ENCODE measurements around the gene RAD52. TPM values are rescaled to one million over a fixed set of nuclear protein-coding genes. Genes with fewer than 3 reads are reported as not detected.

Gene RAD52
- total and polyA plus RNA-seq, 4 donors, result 3.7 to 14.2 (median 6.7) TPM

DNA sequence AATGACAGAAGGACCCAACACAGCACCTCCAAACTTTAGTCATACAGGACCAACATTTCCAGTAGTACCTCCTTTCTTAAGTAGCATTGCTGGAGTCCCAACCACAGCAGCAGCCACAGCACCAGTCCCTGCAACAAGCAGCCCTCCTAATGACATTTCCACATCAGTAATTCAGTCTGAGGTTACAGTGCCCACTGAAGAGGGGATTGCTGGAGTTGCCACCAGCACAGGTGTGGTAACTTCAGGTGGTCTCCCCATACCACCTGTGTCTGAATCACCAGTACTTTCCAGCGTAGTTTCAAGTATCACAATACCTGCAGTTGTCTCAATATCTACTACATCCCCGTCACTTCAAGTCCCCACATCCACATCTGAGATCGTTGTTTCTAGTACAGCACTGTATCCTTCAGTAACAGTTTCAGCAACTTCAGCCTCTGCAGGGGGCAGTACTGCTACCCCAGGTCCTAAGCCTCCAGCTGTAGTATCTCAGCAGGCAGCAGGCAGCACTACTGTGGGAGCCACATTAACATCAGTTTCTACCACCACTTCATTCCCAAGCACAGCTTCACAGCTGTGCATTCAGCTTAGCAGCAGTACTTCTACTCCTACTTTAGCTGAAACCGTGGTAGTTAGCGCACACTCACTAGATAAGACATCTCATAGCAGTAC, 64.6 kb downstream of the RAD52 start:
- TF ChIP-seq TAF1 (conservative IDR thresholded peaks at IDR 0.05) (no peak), HNF4A (conservative IDR thresholded peaks at IDR 0.05) (no peak), YY1 (IDR thresholded peaks at IDR 0.05) (no peak), NR2F2 (IDR thresholded peaks at IDR 0.05) (no peak), EGR1 (IDR thresholded peaks at IDR 0.05; ENCODE audit: low read depth in 2 of 2) (no peak), FOXA2 (IDR thresholded peaks at IDR 0.05) (no peak)
- TF ChIP-seq, protein P1, sequence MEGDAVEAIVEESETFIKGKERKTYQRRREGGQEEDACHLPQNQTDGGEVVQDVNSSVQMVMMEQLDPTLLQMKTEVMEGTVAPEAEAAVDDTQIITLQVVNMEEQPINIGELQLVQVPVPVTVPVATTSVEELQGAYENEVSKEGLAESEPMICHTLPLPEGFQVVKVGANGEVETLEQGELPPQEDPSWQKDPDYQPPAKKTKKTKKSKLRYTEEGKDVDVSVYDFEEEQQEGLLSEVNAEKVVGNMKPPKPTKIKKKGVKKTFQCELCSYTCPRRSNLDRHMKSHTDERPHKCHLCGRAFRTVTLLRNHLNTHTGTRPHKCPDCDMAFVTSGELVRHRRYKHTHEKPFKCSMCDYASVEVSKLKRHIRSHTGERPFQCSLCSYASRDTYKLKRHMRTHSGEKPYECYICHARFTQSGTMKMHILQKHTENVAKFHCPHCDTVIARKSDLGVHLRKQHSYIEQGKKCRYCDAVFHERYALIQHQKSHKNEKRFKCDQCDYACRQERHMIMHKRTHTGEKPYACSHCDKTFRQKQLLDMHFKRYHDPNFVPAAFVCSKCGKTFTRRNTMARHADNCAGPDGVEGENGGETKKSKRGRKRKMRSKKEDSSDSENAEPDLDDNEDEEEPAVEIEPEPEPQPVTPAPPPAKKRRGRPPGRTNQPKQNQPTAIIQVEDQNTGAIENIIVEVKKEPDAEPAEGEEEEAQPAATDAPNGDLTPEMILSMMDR (IDR thresholded peaks at IDR 0.05; ENCODE audit: low read depth, low read length, missing input control), result no peak
- no peak for DNase-seq (ENCODE audit: low spot score)
- 97% methylated on average over 5 of the region's 5 CpGs for WGBS

DNA sequence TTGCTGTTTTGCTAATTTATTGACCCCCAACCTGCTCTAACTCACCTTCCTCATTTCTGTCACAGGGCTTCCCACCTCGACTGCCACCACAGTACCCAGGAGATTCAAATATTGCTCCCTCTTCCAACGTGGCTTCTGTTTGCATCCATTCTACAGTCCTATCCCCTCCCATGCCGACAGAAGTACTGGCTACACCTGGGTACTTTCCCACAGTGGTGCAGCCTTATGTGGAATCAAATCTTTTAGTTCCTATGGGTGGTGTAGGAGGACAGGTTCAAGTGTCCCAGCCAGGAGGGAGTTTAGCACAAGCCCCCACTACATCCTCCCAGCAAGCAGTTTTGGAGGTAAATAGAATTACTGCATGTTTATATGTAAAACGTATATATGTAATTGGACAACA, 68.8 kb downstream of the RAD52 start:
- Histone ChIP-seq H3K4me3 (ENCODE audit: low read depth in 1 of 3, low read length in 3 of 3) (no peak overlapping the region), H3K36me3 (ENCODE audit: control insufficient read depth in 4 of 4, insufficient read depth in 3 of 4, low read depth in 1 of 4, low read length in 3 of 4) (peaks cover 22 to 72% (median 65%) of the 10 kb centered on the region in 4 donors), H3K27ac (ENCODE audit: low read depth in 1 of 2, low read length in 2 of 2) (no peak overlapping the region), H3K9ac (ENCODE audit: low read depth in 1 of 2, low read length in 2 of 2) (no peak overlapping the region), H3K4me1 (ENCODE audit: control insufficient read depth in 4 of 4, insufficient read depth in 4 of 4, low read length in 3 of 4) (no peaks in the 10 kb centered on the region), H3K27me3 (ENCODE audit: control insufficient read depth in 4 of 4, insufficient read depth in 4 of 4, low read length in 3 of 4) (no peaks in the 10 kb centered on the region), H3K9me3 (ENCODE audit: control insufficient read depth in 4 of 4, low read length in 3 of 4) (no peaks in the 10 kb centered on the region)
- 85% methylated on average over 4 of the region's 4 CpGs for WGBS
- no peak for DNase-seq (ENCODE audit: low spot score)
- TF ChIP-seq HNF4A (conservative IDR thresholded peaks at IDR 0.05) (no peak), SP1 (IDR thresholded peaks at IDR 0.05) (no peak), TAF1 (conservative IDR thresholded peaks at IDR 0.05) (no peak), RXRA (IDR thresholded peaks at IDR 0.05) (no peak), NR2F2 (IDR thresholded peaks at IDR 0.05) (no peak), RAD21 (IDR thresholded peaks at IDR 0.05) (no peak), JUND (IDR thresholded peaks at IDR 0.05) (no peak), FOXA1 (IDR thresholded peaks at IDR 0.05) (no peak), HNF4G (IDR thresholded peaks at IDR 0.05) (no peak), FOXA2 (IDR thresholded peaks at IDR 0.05) (no peak), YY1 (IDR thresholded peaks at IDR 0.05) (no peak), EGR1 (IDR thresholded peaks at IDR 0.05; ENCODE audit: low read depth in 2 of 2) (no peak), GABPA (IDR thresholded peaks at IDR 0.05 in 1 of 2, conservative IDR thresholded peaks at IDR 0.05 in 1 of 2) (no peak)
- TF ChIP-seq, protein P2, sequence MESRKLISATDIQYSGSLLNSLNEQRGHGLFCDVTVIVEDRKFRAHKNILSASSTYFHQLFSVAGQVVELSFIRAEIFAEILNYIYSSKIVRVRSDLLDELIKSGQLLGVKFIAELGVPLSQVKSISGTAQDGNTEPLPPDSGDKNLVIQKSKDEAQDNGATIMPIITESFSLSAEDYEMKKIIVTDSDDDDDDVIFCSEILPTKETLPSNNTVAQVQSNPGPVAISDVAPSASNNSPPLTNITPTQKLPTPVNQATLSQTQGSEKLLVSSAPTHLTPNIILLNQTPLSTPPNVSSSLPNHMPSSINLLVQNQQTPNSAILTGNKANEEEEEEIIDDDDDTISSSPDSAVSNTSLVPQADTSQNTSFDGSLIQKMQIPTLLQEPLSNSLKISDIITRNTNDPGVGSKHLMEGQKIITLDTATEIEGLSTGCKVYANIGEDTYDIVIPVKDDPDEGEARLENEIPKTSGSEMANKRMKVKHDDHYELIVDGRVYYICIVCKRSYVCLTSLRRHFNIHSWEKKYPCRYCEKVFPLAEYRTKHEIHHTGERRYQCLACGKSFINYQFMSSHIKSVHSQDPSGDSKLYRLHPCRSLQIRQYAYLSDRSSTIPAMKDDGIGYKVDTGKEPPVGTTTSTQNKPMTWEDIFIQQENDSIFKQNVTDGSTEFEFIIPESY (IDR thresholded peaks at IDR 0.05), result no peak
- TF ChIP-seq, protein P1 (IDR thresholded peaks at IDR 0.05; ENCODE audit: low read depth, low read length, missing input control), result no peak
- TF ChIP-seq, protein P3, sequence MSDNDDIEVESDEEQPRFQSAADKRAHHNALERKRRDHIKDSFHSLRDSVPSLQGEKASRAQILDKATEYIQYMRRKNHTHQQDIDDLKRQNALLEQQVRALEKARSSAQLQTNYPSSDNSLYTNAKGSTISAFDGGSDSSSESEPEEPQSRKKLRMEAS (IDR thresholded peaks at IDR 0.05), result no peak
- TF ChIP-seq, protein P4, sequence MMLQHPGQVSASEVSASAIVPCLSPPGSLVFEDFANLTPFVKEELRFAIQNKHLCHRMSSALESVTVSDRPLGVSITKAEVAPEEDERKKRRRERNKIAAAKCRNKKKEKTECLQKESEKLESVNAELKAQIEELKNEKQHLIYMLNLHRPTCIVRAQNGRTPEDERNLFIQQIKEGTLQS (IDR thresholded peaks at IDR 0.05), result no peak
- TF ChIP-seq, protein P5, sequence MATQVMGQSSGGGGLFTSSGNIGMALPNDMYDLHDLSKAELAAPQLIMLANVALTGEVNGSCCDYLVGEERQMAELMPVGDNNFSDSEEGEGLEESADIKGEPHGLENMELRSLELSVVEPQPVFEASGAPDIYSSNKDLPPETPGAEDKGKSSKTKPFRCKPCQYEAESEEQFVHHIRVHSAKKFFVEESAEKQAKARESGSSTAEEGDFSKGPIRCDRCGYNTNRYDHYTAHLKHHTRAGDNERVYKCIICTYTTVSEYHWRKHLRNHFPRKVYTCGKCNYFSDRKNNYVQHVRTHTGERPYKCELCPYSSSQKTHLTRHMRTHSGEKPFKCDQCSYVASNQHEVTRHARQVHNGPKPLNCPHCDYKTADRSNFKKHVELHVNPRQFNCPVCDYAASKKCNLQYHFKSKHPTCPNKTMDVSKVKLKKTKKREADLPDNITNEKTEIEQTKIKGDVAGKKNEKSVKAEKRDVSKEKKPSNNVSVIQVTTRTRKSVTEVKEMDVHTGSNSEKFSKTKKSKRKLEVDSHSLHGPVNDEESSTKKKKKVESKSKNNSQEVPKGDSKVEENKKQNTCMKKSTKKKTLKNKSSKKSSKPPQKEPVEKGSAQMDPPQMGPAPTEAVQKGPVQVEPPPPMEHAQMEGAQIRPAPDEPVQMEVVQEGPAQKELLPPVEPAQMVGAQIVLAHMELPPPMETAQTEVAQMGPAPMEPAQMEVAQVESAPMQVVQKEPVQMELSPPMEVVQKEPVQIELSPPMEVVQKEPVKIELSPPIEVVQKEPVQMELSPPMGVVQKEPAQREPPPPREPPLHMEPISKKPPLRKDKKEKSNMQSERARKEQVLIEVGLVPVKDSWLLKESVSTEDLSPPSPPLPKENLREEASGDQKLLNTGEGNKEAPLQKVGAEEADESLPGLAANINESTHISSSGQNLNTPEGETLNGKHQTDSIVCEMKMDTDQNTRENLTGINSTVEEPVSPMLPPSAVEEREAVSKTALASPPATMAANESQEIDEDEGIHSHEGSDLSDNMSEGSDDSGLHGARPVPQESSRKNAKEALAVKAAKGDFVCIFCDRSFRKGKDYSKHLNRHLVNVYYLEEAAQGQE (IDR thresholded peaks at IDR 0.05), result no peak

More for the DNA sequence above, 64.6 kb downstream of the RAD52 start:
- Histone ChIP-seq H3K4me3 (ENCODE audit: low read depth in 1 of 3, low read length in 3 of 3) (no peak overlapping the region), H3K27me3 (ENCODE audit: control insufficient read depth in 4 of 4, insufficient read depth in 4 of 4, low read length in 3 of 4) (no peaks in the 10 kb centered on the region), H3K27ac (ENCODE audit: low read depth in 1 of 2, low read length in 2 of 2) (no peak overlapping the region), H3K9me3 (ENCODE audit: control insufficient read depth in 4 of 4, low read length in 3 of 4) (no peaks in the 10 kb centered on the region), H3K4me1 (ENCODE audit: control insufficient read depth in 4 of 4, insufficient read depth in 4 of 4, low read length in 3 of 4) (no peaks in the 10 kb centered on the region), H3K9ac (ENCODE audit: low read depth in 1 of 2, low read length in 2 of 2) (no peak overlapping the region), H3K36me3 (ENCODE audit: control insufficient read depth in 4 of 4, insufficient read depth in 3 of 4, low read depth in 1 of 4, low read length in 3 of 4) (peaks cover 18 to 89% (median 76%) of the 10 kb centered on the region in 4 donors)

Data from liver (tissue), 9 donors.